NCI-H345 treated with DMSO at 0.1 percent for 48 hours (cell line): ENCODE data around the gene SLC8A1.

Experiments
- DNase-seq: peaks from one replicate; lab custom pipeline; 2025; ENCODE audit not compliant: unreplicated experiment; lab: John Stamatoyannopoulos, UW

Gene SLC8A1

DNA sequence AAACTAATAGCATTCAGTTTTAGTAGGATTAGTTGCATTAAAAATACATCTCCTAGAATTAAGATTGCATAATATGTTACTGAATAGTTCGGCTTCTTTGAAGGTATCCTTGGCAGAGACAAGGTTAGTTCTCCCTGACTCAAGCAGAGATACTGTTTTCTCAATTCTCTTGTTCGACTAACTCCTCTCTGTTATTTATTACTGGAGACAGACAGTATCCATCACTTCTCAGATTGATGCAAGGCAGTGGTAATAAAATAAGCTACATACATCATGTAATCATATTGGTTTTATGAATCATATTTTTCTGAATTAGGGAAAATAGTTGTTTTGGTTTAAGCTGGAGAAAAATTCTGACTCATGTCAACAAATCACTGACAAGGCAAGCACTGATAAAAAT is 134.8 kb downstream of the SLC8A1 start:
- no peak for DNase-seq

DNA sequence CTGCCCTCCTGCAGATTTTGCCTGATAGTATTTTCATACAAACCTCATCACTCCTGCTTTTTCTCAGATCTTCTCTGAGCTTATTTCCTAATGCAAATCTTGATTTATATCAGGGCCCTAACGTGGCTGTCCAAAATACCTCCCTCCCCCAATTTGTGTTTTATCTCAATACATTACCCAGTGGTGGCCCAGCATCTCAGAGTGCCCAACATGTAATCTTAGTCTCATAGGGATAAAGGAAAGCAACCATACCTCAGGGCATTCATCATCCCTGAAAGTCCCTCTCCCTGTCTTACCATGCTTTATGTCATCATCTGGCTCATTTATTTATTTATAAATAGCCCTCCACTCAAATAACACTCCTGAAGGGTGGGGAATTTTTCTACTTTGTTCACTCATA is 135.3 kb downstream of the SLC8A1 start:
- no peak for DNase-seq

DNA sequence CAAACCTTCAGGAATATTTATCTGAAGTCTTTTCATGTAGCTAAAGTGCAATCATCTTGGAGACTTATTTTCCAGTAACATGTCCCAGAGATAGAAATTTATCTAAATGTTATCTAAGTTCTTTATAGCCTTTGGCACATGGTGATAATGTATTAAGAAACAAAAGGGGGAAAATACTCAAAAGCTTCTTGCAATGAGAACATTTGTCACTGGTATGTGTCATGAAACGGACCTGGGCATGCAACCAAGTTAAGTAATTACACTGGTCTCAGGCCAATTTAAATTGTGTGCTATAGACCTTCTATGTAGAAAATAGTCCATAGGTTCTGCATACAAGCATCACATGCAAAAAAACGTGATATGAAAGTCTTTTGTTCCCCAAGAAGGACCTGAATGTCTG is 136.2 kb downstream of the SLC8A1 start:
- DNase-seq, result no peak

DNA sequence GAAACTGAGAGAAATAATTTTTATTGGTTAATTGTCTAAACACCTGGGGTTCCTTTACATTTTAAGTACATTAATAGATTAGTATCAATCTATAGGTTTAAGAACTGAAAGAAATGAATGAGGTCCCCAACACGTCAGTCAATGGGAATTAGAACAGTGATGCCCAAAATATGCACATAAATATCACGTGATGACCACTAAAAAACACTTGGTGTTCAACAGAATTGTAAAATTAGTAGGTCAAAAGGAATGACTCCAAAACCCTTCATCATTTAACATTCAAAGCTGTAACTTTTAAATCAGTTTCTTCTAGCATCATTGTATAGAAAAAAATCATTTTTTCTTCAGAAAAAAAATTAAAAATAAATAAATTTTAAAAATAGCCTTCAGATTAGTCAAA is 140.9 kb downstream of the SLC8A1 start:
- DNase-seq, result no peak

DNA sequence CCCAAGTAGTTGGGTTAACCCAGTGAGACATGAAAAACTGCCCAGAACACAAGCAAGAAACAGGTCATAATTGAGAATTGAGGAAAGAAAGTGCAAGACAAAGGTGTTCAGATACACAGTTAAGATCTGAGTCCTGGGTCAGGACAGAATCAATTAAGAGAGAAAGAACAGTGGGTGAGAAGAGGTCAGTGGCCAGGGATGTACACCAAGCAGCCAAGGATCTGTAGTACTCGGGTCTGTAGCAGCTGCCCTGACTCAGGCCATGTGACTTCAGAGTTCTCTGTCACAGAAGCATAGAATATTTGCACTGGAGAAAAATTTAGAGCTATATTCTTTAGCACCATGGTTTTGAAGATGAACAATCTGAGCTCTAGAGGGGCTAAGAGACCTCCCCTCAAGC is 141.6 kb downstream of the SLC8A1 start:
- no peak for DNase-seq

DNA sequence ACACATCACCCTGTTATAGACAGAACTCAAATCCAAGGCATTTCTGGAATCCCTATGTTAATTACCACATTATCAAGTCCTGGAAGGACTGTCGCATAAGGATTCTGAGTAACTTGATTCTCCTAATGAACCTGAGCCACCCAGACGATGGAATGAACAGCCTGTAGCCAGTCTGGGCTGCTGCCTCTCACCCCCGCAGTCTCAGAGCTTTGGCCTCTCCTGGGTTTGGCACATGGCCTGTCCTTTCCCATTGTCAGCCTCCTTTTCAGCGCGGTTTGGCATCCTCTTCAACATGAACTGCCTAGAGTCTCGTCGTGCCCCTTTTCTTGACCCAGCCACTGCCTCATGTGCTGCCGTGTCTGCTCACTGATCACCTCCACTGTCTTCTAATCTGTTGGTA is 147.6 kb downstream of the SLC8A1 start:
- no peak for DNase-seq

DNA sequence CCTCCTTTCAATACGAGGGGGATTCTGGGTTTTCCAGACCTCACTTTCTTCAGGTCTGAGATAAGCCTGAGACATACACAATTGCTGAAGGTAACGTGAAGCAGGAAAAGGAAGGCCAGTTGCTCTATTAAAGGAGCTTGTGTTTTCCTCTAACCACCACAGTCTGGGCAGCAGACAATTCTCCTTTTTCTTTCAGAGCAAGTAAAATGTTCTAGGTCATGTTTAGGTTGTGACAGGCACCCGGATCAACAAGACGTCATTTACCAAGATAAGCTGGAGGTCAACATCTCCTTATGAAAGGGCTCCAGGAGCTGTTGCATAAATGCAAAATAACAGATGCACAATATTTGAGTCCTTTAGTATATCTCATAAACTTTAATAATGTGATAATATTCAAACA is 148.1 kb downstream of the SLC8A1 start:
- no peak for DNase-seq

DNA sequence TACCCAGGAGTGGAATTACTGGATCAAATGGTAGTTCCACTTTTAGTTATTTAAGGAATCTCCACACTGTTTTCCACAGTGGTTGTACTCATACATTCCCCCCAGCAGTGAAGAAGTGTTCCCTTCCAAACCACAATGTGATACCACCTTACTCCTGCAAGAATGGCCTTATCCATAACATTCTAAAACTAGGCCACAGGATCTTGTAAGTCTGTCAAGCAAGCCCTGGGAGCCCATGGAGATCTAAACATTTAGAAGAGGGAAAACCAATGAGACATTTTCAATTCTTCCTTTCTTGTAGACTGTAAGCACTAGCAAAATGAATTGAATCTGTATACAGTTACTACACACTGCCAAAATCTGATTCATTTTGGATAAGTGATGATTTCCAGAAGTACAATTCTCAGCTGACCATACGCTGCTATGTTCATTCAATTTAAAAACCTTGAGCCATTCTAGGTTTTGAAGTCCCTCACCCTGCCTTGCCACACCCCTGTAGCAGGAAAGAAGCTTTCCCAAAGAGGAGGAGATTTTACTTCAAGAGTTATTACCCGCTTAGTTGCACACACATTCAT is 149.1 kb downstream of the SLC8A1 start:
- DNase-seq, result no peak

DNA sequence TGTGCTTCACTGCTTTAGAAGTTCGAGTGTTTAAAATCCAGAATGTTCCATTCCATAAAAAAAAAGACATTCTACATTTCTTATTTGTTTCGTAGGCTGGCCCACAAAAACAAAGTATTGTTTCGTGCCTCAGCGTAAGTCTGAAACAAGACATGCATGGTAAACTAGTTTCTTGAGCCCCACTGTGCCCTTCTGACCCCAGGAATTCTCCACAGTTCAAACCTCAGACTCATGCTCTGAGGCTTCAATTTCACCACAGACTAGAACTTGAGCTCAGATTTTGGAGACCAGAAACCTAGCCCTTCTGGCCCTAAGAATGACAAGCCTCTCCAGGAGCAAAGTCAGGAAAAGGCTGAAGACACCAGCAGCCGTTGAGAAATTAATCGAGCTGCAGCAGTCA is 151.5 kb downstream of the SLC8A1 start:
- no peak for DNase-seq

DNA sequence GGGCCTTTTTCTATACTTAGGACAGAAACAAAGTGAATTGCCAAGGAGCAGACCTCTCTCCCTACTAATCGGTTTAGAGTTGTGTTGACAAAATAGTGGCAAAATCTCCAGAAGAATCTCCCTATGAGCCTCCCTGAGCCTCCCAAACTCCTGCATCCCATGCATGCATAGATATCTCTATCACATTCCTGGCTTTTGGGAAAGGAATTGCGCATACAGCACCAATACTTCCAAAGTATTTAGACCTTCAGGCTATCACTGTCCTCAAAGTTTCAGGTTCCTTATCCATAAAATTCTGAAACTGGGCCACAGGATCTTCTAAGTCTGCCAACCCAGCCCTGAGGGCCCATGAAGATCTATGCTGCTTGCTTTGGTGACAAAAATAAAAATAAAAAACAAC is 152.1 kb downstream of the SLC8A1 start:
- no peak for DNase-seq

DNA sequence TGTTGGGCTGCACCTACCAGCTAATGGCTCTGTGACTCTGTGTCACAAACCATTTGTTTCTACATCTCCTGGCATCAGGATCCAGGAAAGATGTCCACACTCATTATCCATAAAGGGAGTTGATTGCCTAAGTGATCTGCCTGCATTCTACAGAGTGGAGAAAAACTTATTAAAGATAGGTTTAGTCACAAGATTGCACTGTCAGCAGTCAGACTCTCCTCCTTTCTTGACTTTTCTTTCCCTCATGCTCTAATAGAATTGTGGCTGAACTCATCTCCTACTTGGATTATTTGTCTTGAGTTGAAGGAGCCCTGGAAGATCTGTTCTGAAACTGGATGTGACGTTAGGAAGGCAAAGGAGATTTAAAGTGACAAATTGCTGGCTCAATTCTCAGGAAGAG is 152.7 kb downstream of the SLC8A1 start:
- no peak for DNase-seq

DNA sequence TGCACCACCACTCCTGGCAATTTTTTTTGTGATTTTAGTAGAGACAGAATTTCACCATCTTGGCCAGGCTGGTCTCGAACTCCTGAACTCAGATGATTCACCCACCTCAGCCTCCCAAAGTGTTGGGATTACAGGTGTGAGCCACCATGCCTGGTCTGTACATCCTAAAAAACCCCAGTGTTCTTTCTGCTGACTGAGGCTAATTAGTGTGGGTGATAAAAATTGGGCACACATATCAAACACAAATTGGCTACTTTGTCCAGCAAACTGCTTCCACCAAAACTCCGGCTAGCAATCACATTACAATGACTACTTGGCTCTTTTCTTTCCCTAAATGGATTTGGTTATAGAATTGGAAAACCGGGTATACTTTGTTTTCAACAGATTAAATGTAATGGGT is 153.9 kb downstream of the SLC8A1 start:
- DNase-seq, result no peak

DNA sequence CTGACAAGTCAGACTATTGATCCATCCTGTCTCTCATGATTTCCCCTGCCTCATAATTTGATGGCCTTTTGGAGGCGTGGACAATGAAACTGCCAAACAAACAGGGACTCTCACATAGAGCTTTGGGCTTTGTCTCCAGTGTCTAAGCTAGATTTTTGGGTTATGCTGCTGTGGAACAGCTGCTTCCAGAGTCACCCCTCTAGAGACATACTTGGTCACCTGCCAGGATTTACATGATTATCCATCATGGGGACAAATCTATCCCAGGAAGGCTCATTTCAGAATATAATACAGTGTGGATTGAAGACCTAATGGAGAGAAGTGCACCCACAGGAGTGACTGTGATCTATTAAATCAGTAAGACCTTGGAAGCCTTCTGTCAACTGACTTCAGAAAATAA is 159.6 kb downstream of the SLC8A1 start:
- no peak for DNase-seq

DNA sequence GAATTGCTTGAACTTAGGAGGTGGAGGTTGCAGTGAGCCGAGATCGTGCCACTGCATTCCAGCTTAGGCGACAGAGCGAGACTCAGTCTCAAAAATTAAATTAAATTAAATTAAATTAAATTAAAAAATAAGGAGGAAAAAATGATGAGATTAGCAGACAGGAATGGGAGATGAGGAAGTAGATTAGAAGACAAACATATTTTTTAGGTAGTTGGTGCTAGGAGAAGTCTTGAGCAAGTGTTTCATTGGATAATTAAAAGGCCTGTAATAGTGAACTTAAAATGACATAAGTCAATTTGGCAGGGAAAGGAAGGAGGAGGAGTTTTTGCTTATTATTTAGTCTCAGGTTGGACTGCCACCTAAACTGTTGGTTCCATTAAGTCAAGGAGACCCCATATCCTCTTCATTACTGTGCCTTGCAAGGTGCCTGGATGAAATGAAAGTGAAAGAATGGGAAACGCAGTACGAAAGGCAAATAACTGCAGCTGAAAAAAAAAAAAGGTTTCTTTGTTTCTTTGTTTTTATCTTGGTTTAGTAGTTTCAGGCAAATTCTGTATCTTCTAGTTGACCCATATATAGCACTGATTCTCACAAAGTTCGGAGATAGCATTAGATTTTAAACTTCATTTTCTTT is 162.0 kb downstream of the SLC8A1 start:
- DNase-seq, result no peak

DNA sequence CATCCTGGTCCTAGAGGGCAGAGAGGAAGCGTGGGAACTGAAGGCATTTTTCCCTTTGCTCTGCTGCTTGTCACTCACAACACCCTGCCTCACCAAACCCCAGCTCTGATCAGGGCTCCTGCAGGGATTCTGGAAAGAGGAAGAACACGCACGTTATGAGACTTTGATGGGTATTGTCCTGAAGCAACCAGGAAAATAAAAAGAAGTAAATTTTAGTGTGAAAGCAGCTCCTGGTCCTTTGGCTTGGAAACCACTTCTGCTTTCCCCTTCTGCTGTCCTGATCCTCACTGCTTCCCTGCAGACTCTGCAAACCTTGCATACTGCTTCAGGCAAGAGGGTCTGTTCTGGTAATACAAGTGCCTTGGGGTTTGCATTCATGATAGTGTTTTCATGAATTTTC is 164.1 kb downstream of the SLC8A1 start:
- no peak for DNase-seq

DNA sequence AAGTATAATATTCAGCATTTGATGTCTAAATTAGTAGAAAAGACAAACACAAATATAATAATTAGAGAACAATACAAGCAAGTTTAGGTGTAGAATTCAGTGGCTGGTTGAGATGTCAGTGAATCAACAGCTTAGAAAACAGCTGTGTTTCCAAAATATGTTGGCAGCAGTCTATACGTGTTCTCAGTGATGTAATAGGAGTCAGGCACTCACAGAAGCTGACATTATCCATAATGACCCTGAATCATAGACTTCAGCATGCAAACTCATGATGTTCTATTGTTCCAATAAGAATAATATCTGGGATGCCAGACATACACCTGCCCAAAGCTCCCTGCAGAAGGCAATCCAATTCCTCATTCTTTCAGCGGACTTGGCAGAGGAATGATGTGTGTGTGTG is 164.7 kb downstream of the SLC8A1 start:
- DNase-seq, result no peak

DNA sequence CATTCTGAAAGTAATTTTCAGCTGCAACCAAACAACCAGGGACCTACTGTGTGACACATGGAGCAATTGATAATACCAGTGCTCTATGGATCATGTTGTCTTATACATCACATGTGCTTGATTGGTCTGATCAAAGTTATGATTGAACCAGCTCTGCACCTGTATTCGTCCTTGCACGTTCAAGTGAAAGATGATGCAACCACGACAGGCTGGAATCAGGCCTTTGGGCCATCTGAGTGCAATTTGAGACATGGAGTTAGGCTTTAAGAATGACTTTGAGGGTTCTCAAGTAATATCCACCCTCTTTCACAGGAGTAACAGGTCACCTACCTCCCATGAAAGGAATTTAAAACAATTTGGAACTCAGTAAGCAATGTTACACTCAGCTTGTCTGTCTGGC is 165.2 kb downstream of the SLC8A1 start:
- DNase-seq, result no peak

DNA sequence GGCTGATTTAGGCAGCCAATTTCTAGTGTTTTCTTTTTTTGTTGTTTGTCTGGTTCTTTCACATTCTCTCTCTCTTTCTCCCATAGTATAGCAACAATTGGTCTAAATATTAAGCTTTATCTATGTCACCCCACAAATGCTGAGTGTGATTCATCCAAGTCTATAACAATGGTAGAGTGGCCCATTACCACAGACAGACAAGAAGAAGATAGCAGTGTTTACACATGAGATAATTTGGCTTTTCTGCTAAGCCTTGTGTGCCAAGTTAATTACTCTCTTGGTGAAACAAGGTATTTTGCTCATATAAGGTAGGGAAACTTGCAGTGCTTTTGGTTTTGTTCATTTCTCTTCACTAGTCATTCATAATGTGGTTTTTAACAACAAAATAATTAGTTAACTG is 166.5 kb downstream of the SLC8A1 start:
- DNase-seq, result no peak

DNA sequence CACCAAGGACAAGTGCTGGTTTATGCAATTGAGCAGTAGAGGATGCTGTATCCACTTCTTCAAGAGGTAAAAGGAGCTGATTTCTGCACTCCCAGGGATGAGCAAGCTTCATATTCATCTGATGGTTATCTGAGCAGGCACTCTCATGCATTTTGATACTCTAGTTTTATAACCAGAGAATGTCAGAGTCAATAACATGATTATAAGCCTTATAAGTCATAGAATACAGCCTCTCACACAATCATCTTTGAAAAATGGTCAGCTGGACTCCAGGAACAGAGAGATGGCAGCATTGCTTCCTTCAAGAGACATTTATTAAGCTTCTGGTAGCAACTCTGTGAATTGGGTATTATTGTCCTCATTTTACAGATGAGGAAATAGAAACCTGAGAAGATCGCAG is 167.1 kb downstream of the SLC8A1 start:
- DNase-seq, result no peak

DNA sequence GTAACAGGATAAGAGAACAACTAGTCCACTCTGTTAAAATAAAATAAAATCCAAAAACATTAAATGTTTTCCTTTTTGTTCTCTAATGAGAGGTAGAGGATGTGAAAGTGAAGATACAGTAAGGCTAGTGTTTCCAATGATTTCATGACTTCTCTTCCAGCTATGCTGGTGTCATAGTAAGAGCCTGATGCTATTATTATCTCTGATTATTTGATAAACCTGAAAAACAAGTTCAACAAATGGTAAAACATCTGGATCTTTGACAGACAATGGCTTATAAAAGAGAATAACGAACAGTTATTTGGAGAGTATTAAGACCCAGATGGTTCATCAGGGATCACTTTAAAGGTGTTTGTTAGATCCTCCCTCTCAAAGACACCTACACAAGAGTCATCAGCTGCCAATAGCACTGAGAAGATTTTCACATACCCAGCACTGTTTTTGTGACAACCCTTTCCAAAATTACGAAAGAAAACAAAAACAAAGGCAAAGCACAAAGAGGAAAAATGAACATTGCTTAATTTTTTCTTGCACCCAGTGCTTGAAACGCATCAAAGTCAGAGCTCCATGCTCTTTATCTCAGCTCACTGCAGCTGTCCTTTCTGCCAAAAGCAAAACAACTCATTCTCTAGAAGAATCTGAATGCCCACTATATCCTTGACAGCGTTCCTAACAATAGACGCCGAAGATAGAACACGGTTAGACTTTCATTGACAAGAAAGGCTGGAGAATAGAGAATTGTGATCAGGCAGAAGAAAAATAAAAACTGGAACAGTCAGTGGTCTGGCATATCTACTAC is 168.6 kb downstream of the SLC8A1 start:
- no peak for DNase-seq

DNA sequence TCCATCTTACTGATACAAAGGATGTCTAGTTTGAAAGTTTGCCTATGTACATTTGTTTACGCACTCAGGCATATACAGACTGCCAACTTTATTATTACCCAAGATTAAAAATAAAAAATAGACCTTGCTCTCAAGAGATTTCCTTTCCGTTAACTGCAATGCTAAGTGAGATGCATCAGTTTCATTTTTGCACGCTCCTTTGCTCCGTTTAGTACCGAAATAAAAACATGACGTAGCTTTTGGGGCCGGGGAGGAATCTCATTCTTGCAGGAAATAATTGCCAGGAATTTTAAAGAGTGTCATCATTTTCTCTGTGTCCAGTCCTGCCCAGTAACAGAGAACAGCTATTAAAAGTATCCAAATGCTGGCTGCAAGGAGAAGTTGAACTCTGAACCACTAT is 169.5 kb downstream of the SLC8A1 start:
- DNase-seq, result no peak
